NCI-H2171 treated with DMSO at 0.1 percent for 48 hours (cell line): ENCODE measurements around the gene FOXP3.

Experiments used
- DNase-seq: peaks from one replicate; lab custom pipeline; 2025; lab: John Stamatoyannopoulos, UW

Gene FOXP3

GRCh38 chrX:49214996-49215526 lies 49.4 kb downstream of the FOXP3 start:
- no peak for DNase-seq

- no peak for DNase-seq
Measured at GRCh38 chrX:49214416-49214815, 50.1 kb downstream of the FOXP3 start.

GRCh38 chrX:49212861-49213260 lies 51.6 kb downstream of the FOXP3 start:
- no peak for DNase-seq

GRCh38 chrX:49212209-49212608 lies 52.3 kb downstream of the FOXP3 start:
- DNase-seq = no peak

GRCh38 chrX:49211074-49211473 lies 53.4 kb downstream of the FOXP3 start:
- DNase-seq = no peak

- no peak for DNase-seq
Measured at GRCh38 chrX:49210406-49210805, 54.1 kb downstream of the FOXP3 start.

- DNase-seq = peak; percentile 76
Measured at GRCh38 chrX:49209434-49210251, 54.9 kb downstream of the FOXP3 start.

GRCh38 chrX:49208399-49208798 lies 56.1 kb downstream of the FOXP3 start:
- no peak for DNase-seq

- no peak for DNase-seq
Measured at GRCh38 chrX:49206543-49206942, 58.0 kb downstream of the FOXP3 start.

- no peak for DNase-seq
Measured at GRCh38 chrX:49205443-49205842, 59.1 kb downstream of the FOXP3 start.

GRCh38 chrX:49204709-49205108 lies 59.8 kb downstream of the FOXP3 start:
- no peak for DNase-seq

- DNase-seq = no peak
Measured at GRCh38 chrX:49204017-49204416, 60.5 kb downstream of the FOXP3 start.

GRCh38 chrX:49203536-49203935 lies 61.0 kb downstream of the FOXP3 start:
- no peak for DNase-seq

GRCh38 chrX:49202022-49202421 lies 62.5 kb downstream of the FOXP3 start:
- no peak for DNase-seq
